Endothelial cell of coronary artery (primary cell): ENCODE data around the gene EFCAB3. TPM values are rescaled to one million over a fixed set of nuclear protein-coding genes. Genes with fewer than 3 reads are reported as not detected.

Experiments
- total RNA-seq: library from RNA; depleted of rRNA; stranded (reverse); fragments of >200 nt; gene quantifications from 2 replicates; pipeline ENCODE4 v1.2.3, GENCODE V29; 2014

The EFCAB3 gene
- total RNA-seq: not detected in 2 replicates

GRCh38 chr17:62380253-62380652 lies at the start of gene EFCAB3:
Gene EFCAB3, plus strand, starts transcription at chr17:62380553. Its CDS starts 2,427 bp downstream, at chr17:62382980.

GRCh38 chr17:62423647-62424461 lies 43.5 kb downstream of the EFCAB3 start, which contains the start of gene METTL2A:
Gene METTL2A, plus strand, starts transcription at chr17:62423897. Its CDS starts 6 bp downstream, at chr17:62423903.

Other genes with a start within 250 kb of the EFCAB3 start
- gene METTL2A, start 43.3 kb downstream of the EFCAB3 start, total RNA-seq: 19.7 and 20.9 TPM in 2 replicates
- 47.5 and 51.8 TPM in 2 replicates for gene TLK2, start 98.3 kb downstream of the EFCAB3 start, total RNA-seq
- gene MRC2, start 247.1 kb downstream of the EFCAB3 start, total RNA-seq: 44.9 and 109 TPM in 2 replicates